NT2/D1 (cell line): ENCODE results near the gene LYZ.

Source experiments
- DNase-seq: peaks from one replicate; pipeline ENCODE4 v3.0.0-alpha.2; 2011; ENCODE audit warnings: low read depth, low spot score
- H3K27me3 ChIP-seq: 2 replicates; pipeline ENCODE4 v1.6.0; 2011; ENCODE audit warnings: mild to moderate bottlenecking; ENCODE audit not compliant: insufficient read length, insufficient read depth
- H3K36me3 ChIP-seq: 2 replicates; pipeline ENCODE4 v1.6.1; 2011; ENCODE audit warnings: mild to moderate bottlenecking, low read length, mixed read lengths; ENCODE audit not compliant: insufficient read depth, insufficient read length
- H3K4me1 ChIP-seq: 2 replicates; pipeline ENCODE4 v1.5.1; 2011; ENCODE audit not compliant: insufficient read depth, insufficient read length
- H3K4me3 ChIP-seq: 2 replicates; pipeline ENCODE4 v1.5.1; 2011; ENCODE audit warnings: low read depth; ENCODE audit not compliant: insufficient read length
- H3K9ac ChIP-seq: 2 replicates; pipeline ENCODE4 v1.6.0; 2011; ENCODE audit warnings: low read depth; ENCODE audit not compliant: insufficient read length
- H3K9me3 ChIP-seq: 2 replicates; pipeline ENCODE4 v1.5.1; 2011; ENCODE audit warnings: mild to moderate bottlenecking, low read length; ENCODE audit not compliant: insufficient read depth
- SUZ12 ChIP-seq: IDR thresholded peaks from 2 replicates; pipeline ENCODE4 v1.6.1; 2011; ENCODE audit not compliant: insufficient read length, insufficient read depth; ENCODE audit errors: extremely low read depth
- YY1 ChIP-seq: IDR thresholded peaks from 2 replicates; pipeline ENCODE4 v1.6.1; 2011; ENCODE audit not compliant: insufficient read length, insufficient read depth
- ZNF274 ChIP-seq: IDR thresholded peaks from 2 replicates; pipeline ENCODE4 v1.6.1; 2011; ENCODE audit warnings: mild to moderate bottlenecking, low read depth, low read length

Gene LYZ

DNA sequence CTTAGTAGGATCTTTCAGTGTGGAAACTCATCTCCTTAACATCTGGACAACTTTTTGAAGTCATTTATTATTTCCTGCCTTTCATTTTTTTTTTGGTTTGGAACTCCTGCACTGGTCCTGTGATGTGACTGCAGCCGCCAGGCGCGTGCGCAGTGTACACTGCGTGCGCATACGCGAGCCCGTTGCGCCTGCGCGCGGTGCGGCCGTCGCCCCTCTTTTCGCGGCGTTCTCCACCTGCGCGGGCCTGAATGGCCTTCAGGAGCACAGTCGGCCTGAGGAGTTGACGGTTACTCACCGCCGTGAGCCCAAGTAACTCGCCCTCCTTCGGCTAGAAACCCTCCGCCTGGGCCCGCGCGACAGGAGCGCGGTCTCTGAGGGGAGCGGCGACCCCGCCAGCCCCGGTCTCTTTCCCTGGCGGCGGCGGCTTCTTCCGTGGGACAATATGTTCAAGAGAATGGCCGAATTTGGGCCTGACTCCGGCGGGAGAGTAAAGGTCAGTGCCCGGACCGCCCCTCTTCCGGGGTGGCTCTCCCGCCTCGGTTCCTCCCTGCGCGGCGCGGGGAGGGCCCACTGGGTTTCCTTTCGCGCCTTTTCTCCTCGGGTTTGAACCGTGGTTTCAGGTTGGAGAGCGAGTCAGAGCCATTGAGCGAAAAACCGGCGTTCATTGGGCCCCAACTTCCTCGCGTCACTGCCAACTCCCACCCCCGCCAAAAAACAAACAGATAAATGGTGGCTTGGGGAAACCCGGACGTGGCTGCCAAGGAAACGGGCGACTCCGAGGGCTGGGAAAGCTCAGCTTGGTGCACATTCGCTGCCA is 11.6 kb downstream of the LYZ start, which contains the start of gene YEATS4:
Gene YEATS4 (plus strand): TSS at position 213 of the 817 bp plus-strand sequence. CDS start 230 bp downstream, at position 443.
- Histone ChIP-seq H3K36me3 (peaks cover 30% of the 10 kb centered on the region), H3K4me1 (peaks cover under 1% of the 10 kb centered on the region), H3K27me3 (no peaks in the 10 kb centered on the region), H3K9me3 (no peaks in the 10 kb centered on the region), H3K4me3 (peak within 1 kb of the TSS; percentile 64), H3K9ac (peak within 1 kb of the TSS; percentile 93)
- no peak for TF ChIP-seq SUZ12
- TF ChIP-seq YY1: no peak
- TF ChIP-seq ZNF274: no peak
- peak; percentile 77 for DNase-seq

DNA sequence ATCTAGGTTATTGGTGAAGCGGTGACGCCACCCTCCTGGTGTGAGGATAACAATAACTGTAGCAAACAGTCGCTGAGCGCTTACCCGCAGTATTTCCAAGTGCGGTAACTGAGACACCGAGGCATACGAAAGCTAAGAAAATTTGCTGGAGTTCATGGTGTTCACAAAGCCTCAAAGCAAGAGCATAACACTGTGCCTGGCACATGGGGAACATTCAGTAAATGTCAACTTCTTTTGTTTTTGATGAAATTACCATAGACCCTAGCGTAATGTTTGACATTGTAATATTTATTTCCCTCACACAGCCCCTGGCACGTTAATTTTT is 12.1 kb downstream of the LYZ start:
- Histone ChIP-seq H3K36me3 (peaks cover 30% of the 10 kb centered on the region), H3K4me3 (peak overlapping the region; percentile 64), H3K4me1 (no peaks in the 10 kb centered on the region), H3K27me3 (no peaks in the 10 kb centered on the region), H3K9me3 (no peaks in the 10 kb centered on the region), H3K9ac (peak overlapping the region; percentile 93)
- TF ChIP-seq YY1 (no peak), SUZ12 (no peak), ZNF274 (no peak)
- DNase-seq: no peak

DNA sequence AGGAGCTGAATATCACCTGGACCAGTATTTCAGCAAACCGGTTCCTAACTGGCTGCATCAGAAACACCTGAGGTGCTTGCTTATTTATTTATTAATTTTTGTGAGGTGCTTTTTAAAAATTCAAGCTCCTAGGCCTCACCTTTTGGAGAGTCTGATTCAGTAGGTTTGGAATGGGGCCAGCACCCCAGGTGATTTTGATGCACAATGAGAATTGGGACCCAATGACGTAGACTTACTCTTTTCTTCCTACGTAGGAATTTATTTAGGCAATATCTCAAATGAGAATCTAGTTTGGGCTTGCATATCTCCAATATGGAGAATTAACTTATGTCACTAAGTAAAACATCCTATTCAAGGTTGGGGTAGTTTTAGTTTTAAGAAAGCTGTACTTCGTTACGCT is 18.6 kb downstream of the LYZ start:
- H3K9me3 ChIP-seq: peaks cover 3% of the 10 kb centered on the region; the same call in 1 of the 2 replicates
- H3K36me3 ChIP-seq: peaks cover 86% of the 10 kb centered on the region
- no peaks in the 10 kb centered on the region for H3K27me3 ChIP-seq
- no peak for DNase-seq
- TF ChIP-seq SUZ12: no peak
- TF ChIP-seq YY1: no peak
- TF ChIP-seq ZNF274: no peak
- H3K4me1 ChIP-seq: no peaks in the 10 kb centered on the region
- no peak overlapping the region for H3K4me3 ChIP-seq
- no peak overlapping the region for H3K9ac ChIP-seq

DNA sequence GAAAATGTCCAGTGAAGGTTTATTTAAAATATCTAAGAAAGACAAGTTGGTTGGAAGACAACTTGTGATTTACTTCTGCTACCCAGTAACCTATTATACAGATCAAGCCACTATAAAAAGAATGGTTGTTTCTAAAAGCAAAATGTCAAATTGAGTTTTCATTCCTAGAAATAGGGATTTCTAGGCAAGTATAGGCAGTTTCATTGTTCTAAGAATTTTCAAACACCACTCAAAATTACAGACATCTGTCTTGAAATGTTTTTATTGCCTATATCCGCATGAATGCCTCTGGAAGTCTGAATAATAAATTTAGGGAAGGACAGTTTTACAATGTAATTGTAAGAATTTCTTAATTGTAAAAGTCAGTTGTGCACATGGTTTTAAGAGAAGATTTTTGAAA is 20.0 kb downstream of the LYZ start:
- TF ChIP-seq SUZ12 (no peak), ZNF274 (no peak), YY1 (no peak)
- peaks cover 85% of the 10 kb centered on the region for H3K36me3 ChIP-seq
- no peak for DNase-seq

DNA sequence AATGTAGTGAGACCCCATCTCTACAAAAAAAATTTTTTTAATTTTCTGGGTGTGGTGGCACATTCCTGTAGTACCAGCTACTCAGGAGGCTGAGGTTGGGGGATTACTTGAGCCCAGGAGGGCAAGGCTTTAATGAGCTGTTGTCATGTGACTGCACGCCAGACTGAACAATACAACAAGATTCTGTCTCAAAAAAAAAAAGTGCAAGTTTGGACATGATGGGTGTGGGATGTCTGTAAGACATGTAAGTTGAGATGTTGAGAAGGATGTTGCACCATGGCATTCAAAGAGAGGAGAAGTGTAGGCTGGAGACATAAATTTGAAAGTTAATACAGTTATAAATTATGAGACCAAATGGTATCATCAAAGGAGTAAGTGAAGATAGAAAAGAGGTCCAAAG is 34.9 kb downstream of the LYZ start:
- peaks cover 42% of the 10 kb centered on the region for H3K36me3 ChIP-seq
- TF ChIP-seq YY1: no peak
- no peak overlapping the region for H3K9ac ChIP-seq
- H3K9me3 ChIP-seq: no peaks in the 10 kb centered on the region
- H3K4me1 ChIP-seq: no peaks in the 10 kb centered on the region
- H3K4me3 ChIP-seq: no peak overlapping the region
- no peaks in the 10 kb centered on the region for H3K27me3 ChIP-seq
- DNase-seq: no peak

More for the DNA sequence above, 20.0 kb downstream of the LYZ start:
- Histone ChIP-seq H3K27me3 (no peaks in the 10 kb centered on the region), H3K4me1 (no peaks in the 10 kb centered on the region), H3K4me3 (no peak overlapping the region), H3K9me3 (peaks cover 14% of the 10 kb centered on the region), H3K9ac (no peak overlapping the region)

DNA sequence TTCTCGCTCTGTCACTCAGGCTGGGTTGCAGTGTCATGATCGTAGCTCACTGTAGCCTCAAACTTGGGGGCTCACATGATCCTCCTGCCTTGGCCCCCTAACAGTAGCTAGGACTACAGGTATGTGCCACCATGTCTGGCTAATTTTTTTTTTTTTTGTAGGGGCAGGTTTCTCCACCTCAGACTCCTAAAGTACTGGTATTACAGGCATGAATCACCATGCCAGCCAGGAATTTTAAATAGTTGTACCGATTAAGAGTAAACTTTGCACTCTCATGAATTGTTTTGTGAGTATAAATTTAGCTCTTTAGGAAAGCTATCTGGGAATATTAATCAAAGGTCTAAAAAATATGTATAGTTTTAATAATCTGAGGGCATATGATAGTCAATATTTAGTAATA is 36.9 kb downstream of the LYZ start:
- H3K4me3 ChIP-seq: no peak overlapping the region
- no peaks in the 10 kb centered on the region for H3K9me3 ChIP-seq
- no peaks in the 10 kb centered on the region for H3K27me3 ChIP-seq
- H3K9ac ChIP-seq: no peak overlapping the region
- peaks cover 32% of the 10 kb centered on the region for H3K36me3 ChIP-seq
- no peak for TF ChIP-seq YY1
- no peak for TF ChIP-seq SUZ12
- DNase-seq: no peak
- H3K4me1 ChIP-seq: no peaks in the 10 kb centered on the region

DNA sequence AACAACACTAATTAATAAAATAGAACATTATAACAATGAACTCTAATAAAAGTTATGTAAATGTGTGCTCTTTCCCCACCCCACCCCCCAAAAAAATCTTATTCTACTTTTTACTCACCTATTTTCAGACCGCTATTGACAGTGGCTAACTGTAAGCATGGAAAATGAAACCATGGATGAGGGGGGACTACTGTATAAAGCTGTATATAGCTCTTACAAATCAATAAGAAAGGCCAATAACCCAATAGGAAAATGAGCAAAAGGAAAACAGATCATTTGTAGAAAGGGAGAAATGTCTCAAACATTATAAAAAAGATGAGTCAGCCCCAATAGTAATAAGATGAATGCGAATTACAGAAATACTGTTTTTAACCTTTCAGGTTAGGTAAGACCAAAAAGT is 38.7 kb downstream of the LYZ start:
- DNase-seq: no peak
- no peaks in the 10 kb centered on the region for H3K9me3 ChIP-seq
- no peak for TF ChIP-seq ZNF274
- TF ChIP-seq YY1: no peak
- TF ChIP-seq SUZ12: no peak
- H3K4me3 ChIP-seq: no peak overlapping the region
- no peaks in the 10 kb centered on the region for H3K4me1 ChIP-seq
- H3K9ac ChIP-seq: no peak overlapping the region
- peaks cover 36% of the 10 kb centered on the region for H3K36me3 ChIP-seq
- no peaks in the 10 kb centered on the region for H3K27me3 ChIP-seq

DNA sequence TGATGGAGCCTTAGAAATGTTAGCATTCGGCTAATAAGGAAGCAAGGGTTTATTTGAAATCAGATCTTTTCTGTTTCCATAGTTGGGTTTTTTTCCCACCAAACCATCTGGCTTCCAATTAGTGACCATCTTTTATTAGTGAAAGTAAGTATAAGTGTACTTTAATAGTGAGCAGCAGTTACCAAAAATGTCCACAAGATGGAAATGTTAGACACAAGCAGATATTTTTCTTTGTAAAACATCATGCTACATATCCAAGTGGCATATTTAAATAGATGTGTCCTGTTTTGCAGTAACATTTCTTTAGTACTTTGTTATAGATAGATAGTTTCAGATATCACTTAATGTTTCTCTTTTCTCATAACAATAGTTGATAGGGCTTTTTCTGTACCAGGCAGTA is 40.2 kb downstream of the LYZ start:
- no peak for DNase-seq
- no peak overlapping the region for H3K9ac ChIP-seq
- no peaks in the 10 kb centered on the region for H3K4me1 ChIP-seq
- peaks cover 34% of the 10 kb centered on the region for H3K36me3 ChIP-seq
- no peaks in the 10 kb centered on the region for H3K27me3 ChIP-seq
- H3K9me3 ChIP-seq: no peaks in the 10 kb centered on the region
- TF ChIP-seq YY1 (no peak), ZNF274 (no peak), SUZ12 (no peak)
- no peak overlapping the region for H3K4me3 ChIP-seq
